HCT116 (cell line): ENCODE results near the gene ZNF74.
"Not testable (repeated sequence)": the region's sequence is repeated elsewhere in the genome, so short reads cannot be mapped to it uniquely, and the experiment has no call there.

Experiments
- JUND ChIP-seq: IDR thresholded peaks from 2 replicates; pipeline ENCODE4 v1.6.1; 2012
- MAX ChIP-seq: IDR thresholded peaks from 2 replicates; pipeline ENCODE4 v1.6.1; 2012
- POLR2A ChIP-seq: IDR thresholded peaks from 2 replicates; pipeline ENCODE4 v1.7.0; 2011; ENCODE audit warnings: borderline replicate concordance; ENCODE audit not compliant: insufficient read depth, insufficient read length; ENCODE audit errors: extremely low read depth
- RAD21 ChIP-seq: IDR thresholded peaks from 2 replicates; pipeline ENCODE4 v1.6.1; 2012; ENCODE audit warnings: low read depth, mild to moderate bottlenecking
- REST ChIP-seq: IDR thresholded peaks from 2 replicates; pipeline ENCODE4 v1.6.1; 2012; ENCODE audit warnings: low read depth
- SIN3A ChIP-seq: IDR thresholded peaks from 2 replicates; pipeline ENCODE4 v1.6.1; 2012; ENCODE audit warnings: low read depth
- TCF7L2 ChIP-seq: IDR thresholded peaks from 2 replicates; pipeline ENCODE4 v1.7.0; 2011; ENCODE audit warnings: borderline replicate concordance, inconsistent platforms; ENCODE audit not compliant: insufficient read depth, insufficient read length; ENCODE audit errors: extremely low read depth
- ZNF274 ChIP-seq: fragments of 200-500 bp; sonication (Bioruptor generic); IDR thresholded peaks from 2 replicates; pipeline ENCODE4 v1.6.1; 2014; ENCODE audit warnings: mild to moderate bottlenecking, low read depth, low read length, inconsistent platforms
- TF ChIP-seq, protein P1 (sequence below), 3 experiments: fragments of 200-600 bp in 1 of 3; sonication (generic) in 1 of 3; IDR thresholded peaks in 2 of 3; conservative IDR thresholded peaks in 1 of 3; 2 replicates each; pipeline ENCODE4 v1.5.1; 2012 to 2017; ENCODE audit warnings: low read depth in 2 of 3, low read length in 2 of 3, antibody characterized with exemption in 1 of 3, borderline replicate concordance in 1 of 3, control low read depth in 1 of 3, mild to moderate bottlenecking in 1 of 3, mixed read lengths in 1 of 3, mixed run types in 1 of 3, moderate library complexity in 1 of 3; ENCODE audit not compliant: insufficient read depth in 1 of 3

DNA sequence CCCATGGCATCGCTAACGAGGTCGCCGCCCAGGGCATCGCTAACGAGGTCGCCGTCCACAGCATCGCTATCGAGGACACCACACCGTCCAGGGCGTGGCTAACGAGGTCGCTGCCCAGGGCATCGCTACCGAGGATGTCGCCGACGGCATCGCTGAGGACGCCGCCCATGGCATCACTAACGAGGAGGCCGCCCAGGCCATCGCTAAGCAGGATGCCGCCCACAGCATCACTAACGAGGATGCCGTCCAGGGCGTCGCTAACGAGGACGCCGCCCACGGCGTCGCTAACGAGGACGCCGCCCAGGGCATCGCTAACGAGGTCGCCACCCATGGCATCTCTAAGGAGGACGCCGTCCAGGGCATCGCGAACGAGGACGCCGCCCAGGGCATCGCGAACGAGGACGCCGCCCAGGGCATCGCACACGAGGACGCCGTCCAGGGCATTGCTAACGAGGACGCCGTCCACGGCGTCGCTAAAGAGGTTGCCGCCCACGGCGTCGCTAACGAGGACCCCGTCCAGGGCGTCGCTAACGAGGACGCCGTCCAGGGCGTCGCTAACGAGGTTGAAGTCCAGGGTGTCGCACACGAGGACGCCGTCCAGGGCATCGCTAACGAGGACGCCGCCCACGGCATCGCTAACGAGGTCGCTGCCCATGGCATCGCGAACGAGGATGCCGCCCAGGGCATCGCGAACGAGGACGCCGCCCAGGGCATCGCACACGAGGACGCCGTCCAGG is 35.3 kb upstream of the ZNF74 start:
- TF ChIP-seq, protein P1, sequence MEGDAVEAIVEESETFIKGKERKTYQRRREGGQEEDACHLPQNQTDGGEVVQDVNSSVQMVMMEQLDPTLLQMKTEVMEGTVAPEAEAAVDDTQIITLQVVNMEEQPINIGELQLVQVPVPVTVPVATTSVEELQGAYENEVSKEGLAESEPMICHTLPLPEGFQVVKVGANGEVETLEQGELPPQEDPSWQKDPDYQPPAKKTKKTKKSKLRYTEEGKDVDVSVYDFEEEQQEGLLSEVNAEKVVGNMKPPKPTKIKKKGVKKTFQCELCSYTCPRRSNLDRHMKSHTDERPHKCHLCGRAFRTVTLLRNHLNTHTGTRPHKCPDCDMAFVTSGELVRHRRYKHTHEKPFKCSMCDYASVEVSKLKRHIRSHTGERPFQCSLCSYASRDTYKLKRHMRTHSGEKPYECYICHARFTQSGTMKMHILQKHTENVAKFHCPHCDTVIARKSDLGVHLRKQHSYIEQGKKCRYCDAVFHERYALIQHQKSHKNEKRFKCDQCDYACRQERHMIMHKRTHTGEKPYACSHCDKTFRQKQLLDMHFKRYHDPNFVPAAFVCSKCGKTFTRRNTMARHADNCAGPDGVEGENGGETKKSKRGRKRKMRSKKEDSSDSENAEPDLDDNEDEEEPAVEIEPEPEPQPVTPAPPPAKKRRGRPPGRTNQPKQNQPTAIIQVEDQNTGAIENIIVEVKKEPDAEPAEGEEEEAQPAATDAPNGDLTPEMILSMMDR (IDR thresholded peaks at IDR 0.05 in 2 of 3, conservative IDR thresholded peaks at IDR 0.05 in 1 of 3; ENCODE audit: borderline replicate concordance in 1 of 3, insufficient read depth in 1 of 3, low read depth in 2 of 3, low read length in 2 of 3): not testable (repeated sequence)
- TF ChIP-seq RAD21, MAX, TCF7L2, POLR2A, ZNF274, SIN3A, REST, JUND: not testable (repeated sequence)
